SK-N-SH (cell line): Measurements from ENCODE around the gene MFAP4.

Source experiments
- CHD2 ChIP-seq: fragments of 150-350 bp; IDR thresholded peaks from 2 replicates; pipeline ENCODE4 v1.6.1; 2018; ENCODE audit warnings: low read length; ENCODE audit not compliant: partially characterized antibody
- ELF1 ChIP-seq: IDR thresholded peaks from 2 replicates; pipeline ENCODE4 v1.4.0; 2012
- FOXM1 ChIP-seq: IDR thresholded peaks from 2 replicates; pipeline ENCODE4 v1.4.0; 2012; ENCODE audit warnings: low read depth, mild to moderate bottlenecking
- POLR2AphosphoS5 ChIP-seq: IDR thresholded peaks from 2 replicates; pipeline ENCODE4 v1.6.1; 2012; ENCODE audit warnings: low read depth, low read length
- RFX5 ChIP-seq: IDR thresholded peaks from 2 replicates; pipeline ENCODE4 v1.6.1; 2012; ENCODE audit warnings: mild to moderate bottlenecking, improper control_type of control experiment, low read length
- RXRA ChIP-seq: IDR thresholded peaks from 2 replicates; pipeline ENCODE4 v1.4.0; 2012; ENCODE audit warnings: low read depth, mild to moderate bottlenecking, borderline replicate concordance
- TEAD4 ChIP-seq: IDR thresholded peaks from 2 replicates; pipeline ENCODE4 v1.4.0; 2012; ENCODE audit warnings: mild to moderate bottlenecking, borderline replicate concordance; ENCODE audit not compliant: insufficient read depth
- TF ChIP-seq, protein P1 (sequence below): fragments of 200-600 bp; sonication (generic); IDR thresholded peaks from 2 replicates; pipeline ENCODE4 v1.6.1; 2017; ENCODE audit warnings: antibody characterized with exemption, mild to moderate bottlenecking, moderate library complexity
- TF ChIP-seq, protein P2 (sequence below): IDR thresholded peaks from 2 replicates; pipeline ENCODE4 v1.4.0; 2012; ENCODE audit warnings: low read depth, borderline replicate concordance

DNA sequence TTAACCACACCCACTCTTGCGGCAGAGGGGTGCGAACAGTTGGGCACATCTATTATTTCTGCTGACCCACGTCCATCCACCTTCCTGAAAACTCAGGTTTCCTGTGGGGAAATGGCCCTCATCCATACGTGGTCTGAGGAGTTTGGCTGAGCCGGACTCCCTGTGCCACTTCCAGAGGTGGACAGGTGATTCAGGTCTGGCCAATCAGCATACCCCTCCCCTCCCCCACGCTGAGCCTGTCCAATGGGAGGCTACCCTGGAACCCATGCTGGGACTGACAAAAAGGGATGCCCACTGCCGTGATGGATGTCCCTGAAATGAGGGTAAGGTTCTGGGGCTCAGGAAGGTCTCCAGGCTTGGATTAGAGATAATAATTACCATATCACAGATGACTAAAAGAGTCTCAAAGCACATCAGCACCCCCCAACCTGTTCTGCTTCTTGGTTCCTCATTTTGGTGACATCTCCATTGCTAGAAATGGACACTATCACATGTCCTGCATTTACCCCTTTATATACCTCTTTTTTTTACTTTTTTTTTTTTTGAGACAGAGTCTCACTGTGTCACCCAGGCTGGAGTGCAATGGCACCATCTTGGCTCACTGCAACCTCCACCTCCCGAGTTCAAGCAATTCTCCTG, 14.0 kb downstream of the MFAP4 start:
- TF ChIP-seq, protein P1, sequence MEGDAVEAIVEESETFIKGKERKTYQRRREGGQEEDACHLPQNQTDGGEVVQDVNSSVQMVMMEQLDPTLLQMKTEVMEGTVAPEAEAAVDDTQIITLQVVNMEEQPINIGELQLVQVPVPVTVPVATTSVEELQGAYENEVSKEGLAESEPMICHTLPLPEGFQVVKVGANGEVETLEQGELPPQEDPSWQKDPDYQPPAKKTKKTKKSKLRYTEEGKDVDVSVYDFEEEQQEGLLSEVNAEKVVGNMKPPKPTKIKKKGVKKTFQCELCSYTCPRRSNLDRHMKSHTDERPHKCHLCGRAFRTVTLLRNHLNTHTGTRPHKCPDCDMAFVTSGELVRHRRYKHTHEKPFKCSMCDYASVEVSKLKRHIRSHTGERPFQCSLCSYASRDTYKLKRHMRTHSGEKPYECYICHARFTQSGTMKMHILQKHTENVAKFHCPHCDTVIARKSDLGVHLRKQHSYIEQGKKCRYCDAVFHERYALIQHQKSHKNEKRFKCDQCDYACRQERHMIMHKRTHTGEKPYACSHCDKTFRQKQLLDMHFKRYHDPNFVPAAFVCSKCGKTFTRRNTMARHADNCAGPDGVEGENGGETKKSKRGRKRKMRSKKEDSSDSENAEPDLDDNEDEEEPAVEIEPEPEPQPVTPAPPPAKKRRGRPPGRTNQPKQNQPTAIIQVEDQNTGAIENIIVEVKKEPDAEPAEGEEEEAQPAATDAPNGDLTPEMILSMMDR, result no peak
- no peak for TF ChIP-seq POLR2AphosphoS5
- TF ChIP-seq RXRA, result no peak
- TF ChIP-seq RFX5, result no peak
- no peak for TF ChIP-seq ELF1
- no peak for TF ChIP-seq CHD2
- TF ChIP-seq, protein P2, sequence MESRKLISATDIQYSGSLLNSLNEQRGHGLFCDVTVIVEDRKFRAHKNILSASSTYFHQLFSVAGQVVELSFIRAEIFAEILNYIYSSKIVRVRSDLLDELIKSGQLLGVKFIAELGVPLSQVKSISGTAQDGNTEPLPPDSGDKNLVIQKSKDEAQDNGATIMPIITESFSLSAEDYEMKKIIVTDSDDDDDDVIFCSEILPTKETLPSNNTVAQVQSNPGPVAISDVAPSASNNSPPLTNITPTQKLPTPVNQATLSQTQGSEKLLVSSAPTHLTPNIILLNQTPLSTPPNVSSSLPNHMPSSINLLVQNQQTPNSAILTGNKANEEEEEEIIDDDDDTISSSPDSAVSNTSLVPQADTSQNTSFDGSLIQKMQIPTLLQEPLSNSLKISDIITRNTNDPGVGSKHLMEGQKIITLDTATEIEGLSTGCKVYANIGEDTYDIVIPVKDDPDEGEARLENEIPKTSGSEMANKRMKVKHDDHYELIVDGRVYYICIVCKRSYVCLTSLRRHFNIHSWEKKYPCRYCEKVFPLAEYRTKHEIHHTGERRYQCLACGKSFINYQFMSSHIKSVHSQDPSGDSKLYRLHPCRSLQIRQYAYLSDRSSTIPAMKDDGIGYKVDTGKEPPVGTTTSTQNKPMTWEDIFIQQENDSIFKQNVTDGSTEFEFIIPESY, result no peak
- TF ChIP-seq TEAD4, result no peak
- TF ChIP-seq FOXM1, result no peak
